SIG-M5 treated with dmso at 0.1 percent for 504 hours (cell line): ENCODE measurements around the gene HJV.

Experiments
- DNase-seq: peaks from one replicate; lab custom pipeline; 2025; ENCODE audit not compliant: unreplicated experiment; lab: John Stamatoyannopoulos, UW

The HJV gene

DNA sequence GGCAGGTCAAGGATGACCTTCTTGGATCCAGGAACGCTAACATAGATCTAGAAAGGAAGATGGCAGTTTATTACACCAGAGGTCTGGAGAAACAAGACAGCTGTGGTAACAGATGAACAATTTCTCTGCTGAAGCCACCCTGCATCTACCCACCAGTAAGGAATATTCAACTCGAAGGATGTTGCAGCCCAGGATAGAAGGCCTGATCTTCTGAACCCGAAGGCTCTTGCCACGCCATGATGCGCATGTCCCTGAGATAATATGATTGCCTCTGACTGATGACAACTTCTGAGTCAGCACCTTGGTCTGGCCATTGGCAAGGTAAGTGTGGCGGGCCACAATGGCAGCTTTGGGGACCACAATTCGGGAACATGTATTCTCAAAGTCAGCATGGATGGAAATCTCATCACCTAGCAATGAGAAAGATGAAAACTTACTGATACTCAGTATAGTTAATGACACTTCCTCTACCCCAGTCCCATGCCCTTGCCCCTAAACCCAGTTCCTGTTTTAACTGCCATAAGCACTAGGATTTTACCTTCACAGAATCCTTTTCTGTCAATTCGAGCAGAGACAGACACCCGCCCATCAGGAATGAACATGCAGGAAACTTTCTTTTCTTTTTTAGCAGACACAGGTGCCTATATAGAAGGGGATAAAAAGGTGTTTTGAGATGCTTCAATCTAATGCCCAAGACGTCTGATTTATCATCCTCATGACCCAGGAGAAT, 27.0 kb downstream of the HJV start:
- DNase-seq, result peak; percentile 40

DNA sequence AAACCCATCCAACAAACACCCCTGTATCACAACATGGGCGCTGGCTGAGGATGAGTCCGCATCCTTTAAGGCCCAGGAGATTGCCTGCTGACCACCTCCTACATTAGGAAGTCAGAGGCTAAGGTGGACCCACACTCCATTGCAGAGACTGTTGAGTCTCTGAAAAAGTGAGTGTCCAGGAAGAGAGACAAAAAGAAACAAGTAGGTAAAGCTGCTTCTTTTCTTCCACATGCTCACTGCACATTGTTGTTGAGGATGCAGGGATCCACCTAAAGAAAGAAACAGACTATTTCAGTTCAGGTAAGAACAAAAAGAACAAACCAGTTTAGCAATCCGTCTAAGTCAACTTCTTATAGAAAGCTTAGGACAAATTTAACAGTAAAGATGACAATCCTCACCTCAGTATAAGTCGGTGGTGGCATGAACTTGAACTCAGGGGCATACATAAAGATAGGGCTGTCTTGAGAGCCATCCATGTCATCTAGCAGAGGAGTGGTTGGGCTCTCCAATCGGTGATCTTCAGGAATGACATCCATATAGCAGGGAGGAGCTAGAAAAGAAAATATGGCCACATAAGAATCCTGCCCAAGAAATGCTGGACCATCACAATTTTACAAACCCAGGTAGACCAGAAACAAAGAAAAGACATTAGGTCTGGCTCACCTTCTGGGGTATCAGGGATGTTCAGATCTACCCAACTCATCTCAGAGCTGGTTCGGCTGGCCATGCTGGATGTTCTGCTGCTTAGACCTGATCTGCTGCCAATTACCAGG, 27.7 kb downstream of the HJV start:
- DNase-seq, result no peak

DNA sequence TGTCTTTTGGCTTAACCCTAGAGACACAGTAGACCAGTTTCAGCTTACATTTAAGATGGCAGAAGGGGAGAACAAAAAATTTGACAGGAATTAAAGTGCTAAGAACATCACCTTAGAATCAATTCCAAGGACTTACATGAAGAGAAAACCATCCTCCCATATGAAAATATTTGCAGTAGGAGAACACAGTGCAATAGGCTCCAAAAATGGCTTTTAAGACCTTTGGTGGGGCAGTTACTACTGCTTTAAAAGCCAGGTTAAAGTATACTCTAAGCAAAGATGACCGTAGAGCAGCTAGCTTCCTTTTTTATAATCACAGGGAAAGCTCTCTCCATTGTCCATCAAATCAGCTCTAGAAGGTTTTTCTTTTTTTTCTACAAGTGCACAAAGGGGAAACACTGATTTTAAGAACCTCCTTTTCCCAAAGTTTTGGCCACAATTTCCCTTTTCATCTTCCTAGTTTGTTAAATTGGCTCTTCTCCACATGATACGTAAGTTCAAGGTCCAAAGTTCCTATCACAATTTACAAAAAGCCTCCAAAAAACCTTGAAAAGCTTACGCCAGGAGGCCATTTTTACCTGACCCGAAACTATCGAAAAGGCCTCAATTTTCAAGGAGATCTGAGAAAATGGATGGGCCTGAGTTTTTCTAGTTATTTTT, 28.4 kb downstream of the HJV start:
- DNase-seq, result no peak

DNA sequence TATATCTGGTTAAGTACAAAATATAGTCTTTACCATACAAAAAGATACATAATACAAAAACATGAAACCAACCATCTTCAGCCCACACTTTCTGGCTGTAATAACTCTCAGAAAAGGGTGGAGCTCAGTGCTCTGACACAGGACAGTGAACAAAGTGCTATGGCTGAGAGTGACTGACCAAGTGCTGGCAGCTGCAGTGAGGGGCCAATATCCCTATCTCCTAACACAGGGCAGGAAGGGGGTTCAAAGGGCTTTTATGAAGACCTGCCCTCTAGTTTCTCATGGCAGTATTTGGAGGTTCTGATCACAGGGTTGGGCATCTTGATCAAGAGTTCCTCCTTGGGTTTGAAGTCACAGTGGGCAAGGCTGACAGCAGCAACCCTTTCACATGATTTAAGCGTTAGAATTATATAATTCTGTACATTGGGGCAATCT, 29.0 kb downstream of the HJV start:
- no peak for DNase-seq

DNA sequence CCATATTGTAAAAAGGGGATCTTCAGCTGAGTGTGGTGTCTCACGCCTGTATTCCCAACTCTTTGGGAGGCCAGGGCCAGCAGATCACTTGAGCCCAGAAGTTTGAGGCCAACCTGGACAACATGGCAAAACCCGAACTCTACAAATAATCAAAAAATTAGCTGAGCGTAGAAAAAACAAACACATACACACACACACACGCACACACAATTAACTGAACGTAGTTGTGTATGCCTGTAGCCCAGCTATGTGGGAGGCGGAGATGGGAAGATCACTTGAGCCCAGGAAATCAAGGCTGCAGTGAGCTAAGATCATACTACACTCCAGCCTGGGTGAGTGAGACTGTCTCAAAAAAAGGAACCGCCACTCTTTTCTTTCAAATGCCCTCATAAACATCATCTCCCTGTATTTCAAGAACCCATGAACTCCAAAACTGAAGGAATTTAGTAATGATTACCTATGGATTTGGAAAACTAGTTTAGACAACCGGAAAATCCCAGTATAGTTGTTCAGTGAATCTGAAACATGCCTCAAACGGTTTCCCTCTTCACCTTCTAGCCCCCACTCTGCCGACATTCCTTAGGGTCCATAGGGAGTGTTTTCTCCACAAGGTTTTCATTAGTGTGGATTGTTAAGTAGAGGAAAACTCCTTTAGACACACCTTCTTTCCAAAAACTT, 29.7 kb downstream of the HJV start:
- no peak for DNase-seq

DNA sequence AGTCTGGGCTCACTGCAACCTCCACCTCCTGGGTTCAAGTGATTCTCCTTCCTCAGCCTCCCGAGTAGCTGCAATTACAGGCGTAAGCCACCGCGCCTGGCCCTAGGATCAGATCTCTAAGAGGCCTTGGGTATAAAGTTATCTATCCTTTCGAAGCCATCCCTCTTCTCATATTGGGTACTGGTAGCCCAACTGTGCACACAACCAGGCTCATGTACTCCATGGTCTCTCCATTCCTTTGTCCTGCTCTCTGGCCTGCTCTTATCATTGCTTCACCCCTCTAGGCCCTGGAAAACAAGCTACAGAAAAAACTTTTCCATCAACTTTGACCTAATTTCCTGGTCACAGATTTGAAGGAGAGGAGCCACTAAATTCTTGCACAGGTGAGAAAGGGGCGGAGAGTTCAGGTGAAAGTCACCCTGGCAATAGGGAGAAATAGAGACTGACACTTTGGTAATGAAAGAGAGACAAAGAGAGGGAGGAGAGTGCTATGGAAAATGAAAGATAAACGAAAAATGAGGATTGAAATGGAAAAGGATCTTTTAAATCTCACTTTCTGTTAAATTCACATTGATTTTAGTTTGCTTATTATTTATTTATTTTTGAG, 31.2 kb downstream of the HJV start:
- no peak for DNase-seq

DNA sequence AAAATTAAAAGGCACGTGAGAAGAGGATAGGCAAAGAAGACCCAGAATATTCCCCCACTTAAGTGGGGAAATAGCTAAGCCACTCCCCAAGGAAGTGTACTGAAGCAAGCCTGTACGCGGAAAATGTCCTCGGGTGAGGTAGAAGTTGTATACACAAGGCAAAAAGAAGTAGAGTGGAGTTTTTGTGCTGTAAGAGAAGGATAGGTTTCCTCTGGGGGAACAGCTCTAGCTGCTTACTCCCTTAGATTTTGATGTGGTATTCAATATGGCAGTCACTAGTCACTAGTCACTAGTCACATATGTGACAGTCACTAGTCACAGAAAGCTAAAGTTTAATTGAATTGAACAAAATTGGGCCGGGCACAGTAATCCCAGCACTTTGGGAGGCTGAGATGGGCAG, 32.8 kb downstream of the HJV start:
- no peak for DNase-seq

DNA sequence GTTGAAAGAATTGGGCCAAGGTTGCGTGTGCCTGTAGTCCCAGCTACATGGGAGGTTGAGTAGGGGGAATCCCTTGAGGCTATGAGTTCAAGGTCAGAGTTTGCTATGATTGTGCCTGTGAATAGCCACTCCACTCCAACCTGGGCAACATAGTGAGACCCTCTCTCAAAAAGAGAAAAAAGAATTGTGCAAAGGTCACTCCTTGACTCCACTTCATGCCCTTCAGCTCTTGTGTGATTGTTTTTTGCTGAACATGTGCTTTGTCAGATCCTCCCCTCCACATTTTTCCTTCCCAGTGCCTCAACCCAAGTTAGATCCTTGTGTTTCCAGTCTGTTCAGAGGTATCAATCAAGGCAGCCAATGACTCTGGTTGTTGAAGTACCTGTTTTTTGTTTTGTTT, 33.6 kb downstream of the HJV start:
- no peak for DNase-seq

DNA sequence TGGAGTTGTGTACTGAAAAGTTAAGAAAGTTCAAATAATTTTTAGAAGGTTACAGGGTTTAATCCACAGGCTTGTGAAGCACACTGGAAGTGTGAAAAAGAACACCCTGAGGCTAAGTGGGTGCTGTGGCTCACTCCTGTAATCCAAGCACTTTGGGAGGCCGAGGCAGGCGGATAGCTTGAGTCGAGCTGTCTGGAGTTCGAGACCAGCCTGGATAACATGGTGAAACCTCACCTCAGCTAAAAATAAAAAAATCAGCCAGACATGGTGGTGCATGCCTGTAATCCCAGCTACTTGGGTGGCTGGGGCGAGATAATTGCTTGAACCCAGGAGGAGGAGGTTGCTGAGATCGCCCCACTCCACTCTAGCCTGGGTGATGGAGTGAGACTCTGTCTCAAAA, 35.0 kb downstream of the HJV start:
- no peak for DNase-seq

DNA sequence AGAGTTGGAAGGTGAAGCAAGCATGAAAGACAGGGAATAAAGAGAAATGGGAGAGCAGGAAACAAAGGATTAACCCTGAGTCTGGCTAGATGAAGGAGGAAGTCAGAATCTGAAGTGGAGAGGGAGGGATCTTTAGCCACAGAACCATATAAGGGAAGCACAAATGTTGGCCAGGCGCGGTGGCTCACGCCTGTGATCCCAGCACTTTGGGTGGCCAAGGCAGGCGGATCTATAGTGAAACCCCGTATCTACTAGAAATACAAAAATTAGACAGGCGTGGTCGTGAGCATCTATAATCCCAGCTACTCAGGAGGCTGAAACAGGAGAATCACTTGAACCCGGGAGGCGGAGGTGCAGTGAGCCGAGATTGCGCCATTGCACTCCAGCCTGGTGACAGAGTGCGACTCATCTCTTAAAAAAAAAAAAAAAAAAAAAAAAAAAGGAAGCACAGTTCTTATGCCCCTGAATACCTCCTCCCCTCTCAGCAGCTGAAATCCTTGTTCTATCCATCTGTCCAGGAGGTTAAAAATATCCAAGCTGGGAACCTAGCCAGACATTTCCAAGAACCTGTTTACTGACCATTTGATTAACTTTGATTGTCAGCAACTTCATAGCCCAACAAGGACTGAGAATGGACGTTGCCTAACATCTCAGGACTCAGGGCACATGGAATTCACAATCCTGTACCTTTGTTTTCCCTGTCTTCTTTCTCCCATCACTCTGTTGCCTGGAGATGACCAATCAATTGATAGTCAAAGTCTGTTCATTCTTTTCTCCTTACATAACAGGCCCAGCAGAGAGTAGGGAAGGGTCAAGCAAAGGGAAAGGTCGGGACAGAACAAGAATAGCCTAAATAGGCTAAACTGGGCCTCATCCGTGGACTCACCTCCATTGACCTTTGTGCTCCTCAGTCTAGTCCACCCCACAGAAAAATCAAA, 35.8 kb downstream of the HJV start:
- DNase-seq, result peak; percentile 93

DNA sequence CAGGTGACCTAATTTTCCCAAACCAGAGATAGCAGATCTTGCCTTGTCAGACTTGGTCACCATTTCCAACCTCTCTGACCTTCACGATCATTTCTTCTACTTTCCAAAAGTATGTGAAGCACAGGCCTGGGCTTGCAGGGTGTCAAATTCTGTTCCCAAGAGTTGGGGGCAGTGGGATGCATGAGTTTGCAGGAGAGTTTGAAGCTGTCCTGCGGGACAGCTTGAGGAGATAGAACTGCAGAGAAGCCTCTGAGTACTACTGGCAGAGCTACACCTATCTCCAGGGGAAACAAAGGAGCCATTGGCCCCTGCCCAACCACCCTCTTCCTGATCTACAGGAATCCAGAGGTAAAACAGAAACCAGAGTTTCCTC, 36.4 kb downstream of the HJV start:
- no peak for DNase-seq

DNA sequence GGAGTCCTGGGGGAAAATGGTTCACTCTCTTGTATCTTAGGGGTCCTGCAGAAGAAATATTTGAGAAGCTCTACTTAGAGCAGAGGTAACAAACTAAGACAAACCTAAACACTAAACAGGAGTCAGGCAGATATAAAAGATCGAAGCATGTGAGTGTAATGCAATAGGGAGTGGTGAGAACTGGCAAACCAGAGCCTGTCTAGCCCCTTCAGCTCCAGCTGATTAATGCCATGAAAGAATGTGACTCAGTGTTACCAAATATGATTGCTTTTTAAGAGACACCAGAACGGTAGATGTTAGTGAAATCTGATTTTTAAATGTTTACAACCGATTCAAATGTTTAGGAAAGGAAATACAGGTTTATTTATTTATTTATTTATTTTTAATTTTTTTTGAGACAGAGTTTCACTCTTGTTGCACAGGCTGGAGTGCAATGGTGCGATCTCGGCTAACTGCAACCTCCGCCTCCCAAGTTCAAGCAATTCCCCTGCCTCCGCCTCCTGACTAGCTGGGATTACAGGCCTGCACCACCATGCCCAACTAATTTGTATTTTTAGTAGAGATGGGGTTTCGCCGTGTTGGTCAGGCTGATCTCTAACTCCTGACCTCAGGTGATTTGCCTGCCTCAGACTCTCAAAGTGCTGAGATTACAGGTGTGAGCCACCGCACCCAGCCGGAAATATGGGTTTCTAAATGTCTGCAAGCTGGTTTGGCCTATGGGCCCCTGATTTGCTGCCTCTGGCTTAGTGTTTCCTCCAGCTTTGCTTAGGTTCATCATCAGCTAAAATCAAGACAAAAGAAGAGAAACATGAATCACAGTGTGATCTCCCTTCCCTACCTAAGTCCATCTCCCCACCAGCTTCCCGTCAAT, 37.3 kb downstream of the HJV start:
- no peak for DNase-seq

DNA sequence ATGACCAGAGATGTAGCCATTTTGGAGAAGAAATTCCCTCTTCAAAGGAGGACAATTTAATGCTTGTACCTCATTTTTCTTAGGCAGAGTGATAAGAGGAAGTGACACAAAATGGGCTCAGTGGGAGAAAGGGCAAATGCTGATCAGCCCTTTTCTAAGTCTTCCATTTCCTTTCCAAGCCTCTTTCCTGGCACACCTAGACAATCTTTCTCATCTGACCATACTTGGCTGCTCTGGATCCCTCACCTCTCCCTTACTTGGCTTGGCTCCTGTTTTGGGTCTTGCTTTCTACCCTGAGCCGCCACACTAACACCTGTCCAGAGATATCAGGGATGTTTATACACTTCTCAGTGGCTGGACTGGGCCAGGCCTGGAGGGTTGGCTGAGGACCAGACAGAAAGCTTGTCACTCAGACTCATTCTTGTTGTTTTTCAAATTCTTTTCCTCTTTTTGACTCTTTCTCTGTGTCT, 38.3 kb downstream of the HJV start:
- DNase-seq, result no peak

DNA sequence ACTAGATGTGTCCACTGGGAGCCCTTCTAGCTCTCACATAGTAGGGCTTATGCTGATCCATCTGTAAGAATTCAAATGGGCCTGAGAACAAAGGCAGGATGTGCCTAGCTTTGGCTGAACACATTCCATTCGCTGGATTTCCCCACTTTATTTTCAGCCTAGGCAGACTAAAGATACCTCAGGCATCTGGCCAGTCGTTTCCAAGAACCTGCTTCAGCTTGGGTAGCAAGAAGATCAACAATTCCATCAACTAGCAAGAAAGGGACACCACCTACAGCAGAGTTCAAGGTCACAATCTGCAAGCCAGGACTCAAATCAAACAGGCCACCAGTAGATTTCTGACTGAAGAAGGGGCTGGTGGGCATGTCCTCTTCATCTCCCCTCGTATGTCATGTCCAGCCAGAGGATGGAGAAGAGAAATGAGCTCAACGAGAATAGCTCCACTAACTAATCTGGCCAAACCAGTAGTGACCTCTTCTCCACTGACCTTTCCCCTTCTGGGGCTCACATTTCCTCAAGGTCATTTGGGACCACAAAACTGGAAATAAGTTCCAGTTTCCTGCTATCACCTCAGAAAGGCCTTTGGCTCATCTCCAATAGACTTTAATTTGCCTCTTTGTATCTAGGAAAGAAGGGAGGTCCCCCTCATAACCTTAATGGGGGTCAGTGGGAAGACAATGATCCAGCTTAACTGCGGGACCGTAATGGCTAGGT, 39.4 kb downstream of the HJV start:
- DNase-seq, result no peak

DNA sequence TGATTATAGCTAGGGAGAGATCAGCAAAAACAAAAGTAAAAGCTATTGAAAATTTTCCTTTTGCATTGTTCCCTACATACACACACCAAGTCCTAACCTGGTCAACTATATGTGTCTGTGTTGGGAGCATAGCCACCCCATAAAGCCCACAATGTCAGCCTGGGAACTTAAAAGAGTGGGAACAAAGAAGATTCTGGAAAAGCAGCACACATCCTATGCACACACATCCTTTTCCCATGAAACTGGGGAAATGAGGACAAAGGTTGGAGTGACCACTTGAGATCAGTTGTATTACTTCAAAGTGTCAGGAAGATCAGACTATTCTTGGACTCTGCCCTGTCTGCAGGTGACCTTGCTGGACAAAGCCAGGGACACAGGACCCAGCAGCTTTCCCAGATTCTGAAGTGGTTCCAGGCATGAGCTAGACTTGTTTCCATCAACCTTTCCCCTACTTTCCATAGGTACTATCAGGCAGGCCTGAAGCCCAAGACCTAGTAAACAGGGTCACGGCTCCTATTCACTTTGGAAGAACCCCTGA, 41.0 kb downstream of the HJV start:
- DNase-seq, result no peak

DNA sequence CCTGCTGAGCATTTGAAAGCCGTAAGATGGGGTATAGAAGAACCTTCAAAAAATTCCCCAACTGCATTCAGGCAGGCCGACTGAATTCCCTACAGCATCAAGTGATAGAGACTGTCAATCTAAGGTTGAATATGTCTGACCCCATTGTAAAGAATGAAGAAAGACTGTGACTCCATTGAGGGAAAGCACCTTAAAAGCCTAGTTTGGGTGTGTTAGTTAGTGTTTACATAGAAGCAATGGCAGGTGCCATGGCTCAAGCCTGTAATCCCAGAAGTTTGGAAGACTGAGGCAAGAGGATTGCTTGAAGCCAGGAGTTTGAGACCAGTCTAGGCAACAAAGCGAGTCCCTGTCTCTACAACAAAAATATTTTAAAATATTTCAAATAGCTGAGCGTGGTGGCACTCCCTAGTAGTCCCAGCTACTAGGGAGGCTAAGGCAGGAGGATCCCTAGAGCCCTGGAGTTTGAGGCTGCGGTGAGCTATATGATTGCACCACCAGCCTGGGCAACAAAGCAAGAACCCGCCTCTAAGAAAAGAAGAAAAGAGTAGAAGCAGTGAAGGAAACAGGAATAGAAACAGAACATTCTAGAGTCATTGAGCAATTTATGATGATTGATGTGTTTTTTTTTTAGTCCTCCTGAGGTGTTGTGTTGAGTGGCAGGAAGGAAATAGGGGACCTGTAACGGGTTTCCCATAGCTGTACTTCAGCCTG, 41.6 kb downstream of the HJV start:
- DNase-seq, result peak; percentile 92
